HuH-7.5 (cell line): ENCODE data around the gene PPP1R12C.

Experiments used
- DNase-seq: peaks from one replicate; pipeline ENCODE4 v3.0.0; 2011; ENCODE audit warnings: low spot score

The PPP1R12C gene

DNA sequence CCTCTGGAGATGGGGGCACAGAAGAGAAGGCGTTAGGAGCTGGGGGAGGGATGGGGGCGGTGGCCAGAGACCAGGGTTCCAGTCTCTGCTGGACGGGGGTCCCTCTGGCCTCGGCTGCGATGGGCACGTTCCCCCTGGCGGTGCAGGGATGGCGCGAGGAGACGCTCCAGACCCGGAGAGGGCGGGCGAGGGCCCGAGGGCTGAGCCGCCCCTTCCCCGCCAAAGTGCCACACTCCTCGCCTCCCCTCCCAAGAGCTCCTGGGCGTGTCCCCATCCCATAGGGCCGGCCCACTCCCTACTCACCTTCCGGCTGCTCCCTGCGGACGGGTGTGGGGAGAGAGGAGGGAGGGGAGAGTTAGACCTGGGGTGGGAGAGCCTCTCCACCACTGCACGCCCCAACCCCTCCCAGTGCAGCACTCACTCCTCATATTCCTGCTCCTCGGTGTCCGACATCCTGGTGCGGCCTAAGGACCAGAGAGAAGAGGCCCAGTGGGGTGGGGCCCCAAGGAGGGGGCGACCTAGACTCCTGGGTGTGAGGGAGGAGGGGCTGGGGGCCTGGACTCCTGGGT lies 29.4 kb upstream of the PPP1R12C start:
- DNase-seq, result peak; percentile 61

DNA sequence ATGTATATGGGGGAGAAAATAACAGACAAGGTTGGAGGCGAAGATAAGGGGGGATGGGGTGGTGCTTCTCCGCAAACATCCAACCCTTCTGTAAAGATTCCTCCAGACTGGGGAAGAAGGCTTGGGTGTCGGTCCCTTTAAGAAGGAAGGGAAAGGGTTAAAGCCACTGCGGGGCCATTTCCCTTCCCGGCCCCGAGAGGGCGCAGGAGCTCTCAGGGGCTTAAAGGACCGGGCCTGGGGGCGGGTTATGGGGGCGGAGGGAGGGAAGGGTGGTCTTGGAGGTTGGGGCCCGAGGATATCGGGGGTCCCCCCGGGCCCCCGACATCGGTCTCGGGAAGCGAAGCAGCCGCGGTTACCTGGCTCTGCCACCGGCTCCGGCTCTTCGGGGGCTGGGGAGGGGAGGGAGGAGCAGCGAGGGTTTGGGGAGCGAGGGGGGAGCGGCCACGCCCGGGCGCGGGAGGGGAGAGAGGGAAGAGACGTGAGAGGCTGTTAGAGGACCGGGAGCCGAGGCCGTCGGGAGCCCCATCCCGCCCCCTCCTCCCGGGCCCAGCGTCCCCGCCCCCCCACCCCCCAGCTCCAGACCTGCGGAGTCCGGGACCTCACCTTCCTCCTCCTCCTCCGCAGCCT lies 28.8 kb upstream of the PPP1R12C start:
- peak; percentile 80 for DNase-seq

DNA sequence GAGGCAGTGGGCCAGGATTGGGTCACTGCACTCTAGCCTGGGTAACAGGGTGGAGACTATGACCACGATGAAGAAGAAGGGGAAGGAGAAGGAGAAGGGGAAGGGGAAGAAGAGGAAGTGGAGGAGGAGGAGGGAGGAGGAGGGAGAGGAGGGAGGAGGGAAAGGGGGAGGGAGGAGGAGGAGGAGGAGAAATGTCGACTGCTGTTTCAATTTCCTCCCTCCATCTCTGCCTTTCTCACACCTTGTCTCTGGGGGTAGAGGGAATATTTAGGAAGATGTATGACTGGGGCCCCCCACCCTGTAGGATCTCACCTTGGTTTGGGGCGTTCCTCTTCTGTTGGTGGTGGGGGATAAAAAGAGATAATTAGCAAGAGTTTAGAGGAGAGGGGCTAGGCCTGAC lies 27.8 kb upstream of the PPP1R12C start:
- DNase-seq, result no peak

DNA sequence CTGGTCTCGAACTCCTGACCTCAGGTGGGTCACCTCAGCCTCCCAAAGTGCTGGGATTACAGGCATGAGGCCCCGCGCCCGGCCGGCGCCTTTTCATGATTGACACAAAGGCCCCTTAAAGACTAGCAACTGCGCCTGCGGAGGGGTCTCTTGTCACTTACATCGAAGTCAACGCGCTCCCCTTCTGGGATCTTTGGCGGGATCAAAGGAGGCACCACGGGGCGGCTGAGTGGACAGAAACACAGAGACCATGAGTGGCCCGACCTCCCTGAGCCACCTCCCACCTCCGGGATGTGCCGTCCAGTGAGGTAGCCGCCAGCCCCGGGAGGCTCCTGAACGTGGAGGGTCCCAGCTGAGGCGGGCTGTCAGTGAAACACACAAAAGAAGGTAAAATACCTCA lies 24.3 kb upstream of the PPP1R12C start:
- peak; percentile 4 for DNase-seq

DNA sequence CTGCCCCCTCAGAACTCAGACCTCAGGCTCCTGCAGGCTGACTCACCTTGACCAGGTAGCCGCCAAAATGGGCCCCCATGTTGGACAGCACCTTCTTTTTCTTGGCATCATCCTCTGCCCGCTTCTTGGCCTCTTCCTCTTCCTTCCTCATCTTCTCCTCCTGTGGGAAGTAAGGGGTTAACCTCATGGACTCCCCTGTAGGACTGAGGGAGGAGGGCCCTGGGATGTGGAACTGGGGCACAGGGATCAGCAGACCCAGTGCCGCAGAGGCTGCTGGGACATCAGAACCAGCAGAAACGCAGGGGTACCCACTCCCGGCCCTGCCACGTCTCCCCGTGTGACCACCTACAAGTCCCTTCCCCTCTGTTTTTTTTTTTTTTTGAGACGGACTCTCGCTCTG lies 20.5 kb upstream of the PPP1R12C start:
- no peak for DNase-seq

DNA sequence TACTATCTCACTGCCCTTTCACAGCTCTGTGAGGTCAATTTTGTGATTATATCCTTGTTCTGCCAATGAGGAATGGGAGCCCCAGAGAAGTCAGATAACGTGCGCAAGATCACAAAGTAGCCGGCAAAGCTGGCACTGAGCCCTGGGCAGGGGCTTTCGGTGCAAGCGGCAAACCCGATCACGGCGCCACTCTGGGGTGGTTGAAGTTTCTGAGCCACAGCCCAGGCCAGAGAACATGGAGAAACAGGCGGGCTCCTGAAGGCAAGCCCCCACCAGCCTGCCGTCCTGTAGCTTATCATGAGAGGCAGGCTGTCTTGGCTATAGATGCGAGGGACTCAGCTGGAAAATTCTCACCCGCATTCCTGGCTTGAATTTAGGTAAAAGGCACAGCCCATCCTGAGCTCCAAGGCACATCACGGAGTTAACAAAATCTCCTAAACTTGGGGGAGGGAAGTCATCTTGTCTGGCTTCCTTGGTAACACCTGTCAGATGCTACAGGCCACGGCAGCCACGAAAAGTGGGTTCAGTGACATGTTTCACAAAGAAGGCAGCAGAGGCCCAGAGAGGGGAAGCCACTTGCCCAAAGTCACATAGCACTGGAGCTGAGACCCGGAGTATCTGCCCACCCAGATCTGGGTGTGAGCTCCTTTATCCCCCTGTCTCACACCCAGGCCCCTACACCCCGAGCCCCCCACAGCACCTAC lies 19.1 kb upstream of the PPP1R12C start:
- no peak for DNase-seq

DNA sequence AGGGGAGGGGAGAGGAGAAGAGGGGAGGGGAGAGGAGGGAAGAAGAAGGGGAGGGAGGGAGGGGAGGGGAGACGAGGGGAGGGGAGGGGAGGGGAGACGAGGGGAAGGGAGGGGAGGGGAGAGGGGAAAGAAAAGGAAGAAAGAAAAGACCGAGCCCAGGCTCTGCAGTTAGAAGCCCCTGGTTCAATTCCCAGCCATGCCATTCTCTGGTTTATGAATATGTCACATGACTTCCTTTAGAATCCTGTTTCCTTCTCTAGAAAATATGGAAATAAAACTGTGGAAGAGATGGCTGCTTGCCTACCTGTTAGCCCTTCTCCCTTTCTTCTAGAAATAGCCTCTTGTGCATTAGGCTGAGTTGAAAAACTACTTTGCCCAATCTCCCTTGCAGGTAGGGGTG lies 17.3 kb upstream of the PPP1R12C start:
- no peak for DNase-seq

DNA sequence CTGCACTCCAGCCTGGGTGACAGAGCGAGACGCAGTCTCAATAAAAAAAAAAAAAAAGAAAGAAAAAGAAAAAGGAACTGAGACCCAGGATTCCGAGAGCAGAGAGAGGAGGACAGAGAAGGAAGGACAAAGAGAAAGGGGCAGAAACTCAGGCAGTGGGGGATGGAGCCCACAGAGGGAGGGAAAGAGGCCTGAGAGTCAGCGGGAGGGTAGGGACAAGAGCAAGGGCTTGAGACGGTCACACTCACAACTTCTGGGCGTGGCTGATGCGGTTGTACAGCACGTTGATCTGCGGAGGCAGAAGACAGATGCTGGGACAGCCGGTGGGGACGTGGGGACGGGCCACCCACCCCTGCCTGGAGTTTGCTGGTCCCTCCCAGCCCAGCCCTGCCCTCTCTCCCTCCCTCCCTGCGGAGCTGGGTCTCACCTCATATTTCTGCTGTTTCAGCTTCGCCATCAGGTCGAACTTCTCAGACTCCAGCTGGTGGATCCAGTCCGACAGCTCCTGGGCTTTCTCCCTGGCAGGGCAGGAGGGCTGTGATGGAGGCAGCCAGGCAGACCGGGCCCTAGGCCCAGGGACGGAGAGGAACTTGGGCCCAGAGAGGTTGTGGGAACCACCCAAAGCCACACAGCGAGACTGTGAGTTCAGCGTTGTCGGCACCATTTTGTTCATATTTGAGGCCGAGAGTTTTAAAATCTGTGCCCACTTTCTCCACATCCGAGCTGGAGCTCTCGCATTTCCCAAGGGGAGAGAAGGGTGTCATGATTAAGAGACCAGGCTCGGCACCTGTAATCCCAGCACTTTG lies 16.4 kb upstream of the PPP1R12C start:
- DNase-seq, result no peak

DNA sequence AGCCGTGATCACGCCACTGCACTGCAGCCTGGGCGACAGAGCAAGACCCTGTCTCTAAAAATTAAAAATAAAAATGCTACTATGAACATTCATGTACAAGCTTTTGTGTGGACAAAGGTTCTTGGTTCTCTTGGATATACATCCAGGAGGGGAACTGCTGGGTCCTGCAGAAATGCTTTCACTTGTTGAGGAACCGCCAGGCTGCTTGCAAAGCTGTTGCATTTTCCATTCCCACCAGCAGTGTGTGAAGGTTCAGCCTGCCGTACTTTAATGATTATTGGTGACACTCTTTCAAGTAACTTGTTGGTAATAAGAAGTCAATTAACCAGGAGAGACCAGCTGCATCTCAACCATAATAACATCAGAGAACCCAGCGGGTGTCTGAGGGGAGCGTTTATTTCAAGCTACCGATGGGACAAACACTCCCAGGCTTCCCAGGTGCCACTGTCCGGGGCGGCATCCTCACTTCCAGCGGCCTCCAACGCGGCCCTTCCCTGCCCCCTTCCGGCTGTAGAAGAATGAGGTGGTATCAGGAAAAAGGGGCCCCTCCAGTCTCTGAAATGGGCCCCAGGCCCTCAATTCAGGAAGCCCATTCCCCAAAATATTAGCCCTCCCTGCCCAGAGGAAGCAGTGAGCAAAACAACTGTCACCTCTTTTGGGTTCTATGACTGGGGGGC lies 15.2 kb upstream of the PPP1R12C start:
- DNase-seq, result no peak

DNA sequence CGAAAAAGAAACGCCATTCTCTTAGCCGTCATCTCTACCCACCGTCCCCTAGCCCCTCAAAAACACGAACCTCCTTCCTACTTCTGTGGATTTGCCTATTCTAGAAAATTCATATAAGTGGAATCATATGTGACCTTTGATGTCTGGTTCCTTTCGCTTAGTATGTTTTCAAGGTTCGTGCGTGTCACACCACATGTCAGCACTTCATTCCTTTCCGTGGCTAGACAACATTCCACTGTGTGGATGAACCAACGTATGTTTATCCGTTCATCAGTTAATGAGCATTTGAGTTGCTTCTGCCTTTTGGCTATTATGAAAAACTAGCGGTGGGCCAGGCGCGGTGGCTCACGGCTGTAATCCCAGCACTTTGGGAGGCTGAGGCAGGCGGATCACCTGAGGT lies 14.0 kb upstream of the PPP1R12C start:
- no peak for DNase-seq

DNA sequence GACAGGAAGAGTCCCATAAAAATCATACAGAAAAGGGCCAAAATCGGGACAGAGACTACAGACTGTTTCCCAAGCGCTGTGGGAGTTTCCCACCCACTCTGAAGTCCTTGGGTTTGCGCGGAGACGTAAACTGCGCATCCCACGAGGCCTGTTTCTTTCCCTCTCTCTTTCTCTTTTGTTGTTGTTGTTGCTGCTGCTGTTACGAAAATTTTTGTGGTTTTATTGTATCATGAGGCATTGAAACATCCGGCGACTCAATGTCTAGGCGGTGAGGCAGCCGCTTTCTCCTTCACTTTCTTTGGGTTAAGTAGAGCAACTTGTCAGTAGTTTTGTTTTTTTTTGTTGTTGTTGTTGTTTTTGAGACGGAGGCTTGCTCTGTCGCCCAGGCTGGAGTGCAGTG lies 1.6 kb upstream of the PPP1R12C start:
- no peak for DNase-seq

DNA sequence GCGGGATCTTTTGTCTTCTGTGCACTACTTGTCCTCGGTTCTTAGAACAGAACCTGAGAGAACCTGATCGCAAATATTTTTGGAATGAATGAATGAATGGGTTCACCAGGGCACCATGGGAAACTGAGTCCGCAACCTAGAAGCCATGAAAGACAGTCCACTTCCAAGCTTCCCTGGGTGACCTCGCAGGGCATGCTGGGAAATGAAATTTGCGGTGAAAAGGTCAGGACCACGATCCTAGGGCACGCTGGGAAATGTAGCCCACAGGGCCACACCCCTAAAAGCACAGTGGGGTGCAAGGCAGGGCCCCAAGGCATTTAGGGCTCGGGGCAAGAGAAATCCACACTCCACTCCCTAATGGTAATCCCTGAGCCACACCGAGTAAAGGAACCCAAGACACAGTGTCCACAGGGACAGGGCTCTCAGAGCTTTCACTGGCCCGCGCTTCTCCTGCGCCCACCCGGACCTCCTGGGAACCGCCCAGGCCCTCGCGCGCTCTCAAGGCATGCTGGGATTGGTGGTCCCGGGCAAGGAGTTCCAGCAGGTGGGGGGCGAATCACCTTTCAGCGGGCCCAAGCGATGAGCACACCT lies 1.1 kb upstream of the PPP1R12C start:
- DNase-seq, result no peak

DNA sequence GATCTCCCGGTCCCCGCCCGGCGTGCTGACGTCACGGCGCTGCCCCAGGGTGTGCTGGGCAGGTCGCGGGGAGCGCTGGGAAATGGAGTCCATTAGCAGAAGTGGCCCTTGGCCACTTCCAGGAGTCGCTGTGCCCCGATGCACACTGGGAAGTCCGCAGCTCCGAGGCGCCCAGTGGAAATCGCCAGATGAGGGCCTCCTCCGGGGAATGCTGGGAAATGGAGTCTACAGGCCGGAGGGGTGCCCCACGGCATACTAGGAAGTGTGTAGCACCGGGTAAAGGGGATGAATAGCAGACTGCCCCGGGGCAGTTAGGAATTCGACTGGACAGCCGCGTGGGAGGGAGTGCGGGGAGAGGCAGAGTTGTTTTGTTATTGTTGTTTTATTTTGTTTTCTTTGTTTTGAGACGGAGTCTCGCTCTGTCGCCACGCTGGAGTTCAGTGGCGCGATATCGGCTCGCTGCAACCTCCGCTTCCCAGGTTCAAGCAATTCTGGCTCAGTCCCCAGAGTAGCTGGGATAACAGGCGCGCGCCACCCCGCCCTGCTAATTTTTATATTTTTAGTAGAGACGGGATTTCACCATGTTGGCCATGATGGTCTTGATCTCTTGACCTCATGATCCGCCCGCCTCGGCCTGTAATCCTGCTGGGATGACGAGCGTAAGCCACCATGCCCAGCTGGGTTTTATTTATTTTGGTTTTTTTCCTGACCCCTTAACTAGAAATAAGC lies 390 bp upstream of the PPP1R12C start:
- peak; percentile 99 for DNase-seq

DNA sequence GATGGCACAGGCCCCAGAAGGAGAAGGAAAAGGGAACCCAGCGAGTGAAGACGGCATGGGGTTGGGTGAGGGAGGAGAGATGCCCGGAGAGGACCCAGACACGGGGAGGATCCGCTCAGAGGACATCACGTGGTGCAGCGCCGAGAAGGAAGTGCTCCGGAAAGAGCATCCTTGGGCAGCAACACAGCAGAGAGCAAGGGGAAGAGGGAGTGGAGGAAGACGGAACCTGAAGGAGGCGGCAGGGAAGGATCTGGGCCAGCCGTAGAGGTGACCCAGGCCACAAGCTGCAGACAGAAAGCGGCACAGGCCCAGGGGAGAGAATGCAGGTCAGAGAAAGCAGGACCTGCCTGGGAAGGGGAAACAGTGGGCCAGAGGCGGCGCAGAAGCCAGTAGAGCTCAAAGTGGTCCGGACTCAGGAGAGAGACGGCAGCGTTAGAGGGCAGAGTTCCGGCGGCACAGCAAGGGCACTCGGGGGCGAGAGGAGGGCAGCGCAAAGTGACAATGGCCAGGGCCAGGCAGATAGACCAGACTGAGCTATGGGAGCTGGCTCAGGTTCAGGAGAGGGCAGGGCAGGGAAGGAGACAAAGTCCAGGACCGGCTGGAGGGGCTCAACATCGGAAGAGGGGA lies 1.1 kb downstream of the PPP1R12C start:
- DNase-seq, result no peak

DNA sequence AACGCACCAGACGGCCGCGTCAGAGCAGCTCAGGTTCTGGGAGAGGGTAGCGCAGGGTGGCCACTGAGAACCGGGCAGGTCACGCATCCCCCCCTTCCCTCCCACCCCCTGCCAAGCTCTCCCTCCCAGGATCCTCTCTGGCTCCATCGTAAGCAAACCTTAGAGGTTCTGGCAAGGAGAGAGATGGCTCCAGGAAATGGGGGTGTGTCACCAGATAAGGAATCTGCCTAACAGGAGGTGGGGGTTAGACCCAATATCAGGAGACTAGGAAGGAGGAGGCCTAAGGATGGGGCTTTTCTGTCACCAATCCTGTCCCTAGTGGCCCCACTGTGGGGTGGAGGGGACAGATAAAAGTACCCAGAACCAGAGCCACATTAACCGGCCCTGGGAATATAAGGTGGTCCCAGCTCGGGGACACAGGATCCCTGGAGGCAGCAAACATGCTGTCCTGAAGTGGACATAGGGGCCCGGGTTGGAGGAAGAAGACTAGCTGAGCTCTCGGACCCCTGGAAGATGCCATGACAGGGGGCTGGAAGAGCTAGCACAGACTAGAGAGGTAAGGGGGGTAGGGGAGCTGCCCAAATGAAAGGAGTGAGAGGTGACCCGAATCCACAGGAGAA lies 1.9 kb downstream of the PPP1R12C start:
- no peak for DNase-seq

DNA sequence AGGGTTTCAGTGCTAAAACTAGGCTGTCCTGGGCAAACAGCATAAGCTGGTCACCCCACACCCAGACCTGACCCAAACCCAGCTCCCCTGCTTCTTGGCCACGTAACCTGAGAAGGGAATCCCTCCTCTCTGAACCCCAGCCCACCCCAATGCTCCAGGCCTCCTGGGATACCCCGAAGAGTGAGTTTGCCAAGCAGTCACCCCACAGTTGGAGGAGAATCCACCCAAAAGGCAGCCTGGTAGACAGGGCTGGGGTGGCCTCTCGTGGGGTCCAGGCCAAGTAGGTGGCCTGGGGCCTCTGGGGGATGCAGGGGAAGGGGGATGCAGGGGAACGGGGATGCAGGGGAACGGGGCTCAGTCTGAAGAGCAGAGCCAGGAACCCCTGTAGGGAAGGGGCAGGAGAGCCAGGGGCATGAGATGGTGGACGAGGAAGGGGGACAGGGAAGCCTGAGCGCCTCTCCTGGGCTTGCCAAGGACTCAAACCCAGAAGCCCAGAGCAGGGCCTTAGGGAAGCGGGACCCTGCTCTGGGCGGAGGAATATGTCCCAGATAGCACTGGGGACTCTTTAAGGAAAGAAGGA lies 2.8 kb downstream of the PPP1R12C start:
- DNase-seq, result no peak

DNA sequence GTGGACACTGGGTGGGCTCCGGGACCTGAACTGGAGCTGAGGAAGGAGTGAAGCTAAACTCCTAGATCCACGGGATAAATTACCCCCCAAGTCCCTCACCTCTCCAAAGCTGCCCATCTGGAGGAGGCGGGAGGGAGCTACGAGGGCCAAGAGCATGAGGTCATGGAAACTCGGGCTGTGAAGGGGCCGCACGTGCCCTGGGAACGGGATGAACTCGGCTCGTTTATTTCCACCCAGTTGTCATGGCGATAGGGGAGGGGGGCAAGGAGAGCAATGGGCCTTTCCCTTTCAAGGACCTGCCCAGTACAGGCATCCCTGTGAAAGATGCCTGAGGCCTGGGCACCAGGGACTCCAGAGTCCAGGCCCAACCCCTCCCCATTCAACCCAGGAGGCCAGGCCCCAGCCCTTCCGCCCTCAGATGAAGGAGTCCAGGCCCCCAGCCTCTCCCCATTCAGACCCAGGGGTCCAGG lies 3.8 kb downstream of the PPP1R12C start:
- peak; percentile 35 for DNase-seq

DNA sequence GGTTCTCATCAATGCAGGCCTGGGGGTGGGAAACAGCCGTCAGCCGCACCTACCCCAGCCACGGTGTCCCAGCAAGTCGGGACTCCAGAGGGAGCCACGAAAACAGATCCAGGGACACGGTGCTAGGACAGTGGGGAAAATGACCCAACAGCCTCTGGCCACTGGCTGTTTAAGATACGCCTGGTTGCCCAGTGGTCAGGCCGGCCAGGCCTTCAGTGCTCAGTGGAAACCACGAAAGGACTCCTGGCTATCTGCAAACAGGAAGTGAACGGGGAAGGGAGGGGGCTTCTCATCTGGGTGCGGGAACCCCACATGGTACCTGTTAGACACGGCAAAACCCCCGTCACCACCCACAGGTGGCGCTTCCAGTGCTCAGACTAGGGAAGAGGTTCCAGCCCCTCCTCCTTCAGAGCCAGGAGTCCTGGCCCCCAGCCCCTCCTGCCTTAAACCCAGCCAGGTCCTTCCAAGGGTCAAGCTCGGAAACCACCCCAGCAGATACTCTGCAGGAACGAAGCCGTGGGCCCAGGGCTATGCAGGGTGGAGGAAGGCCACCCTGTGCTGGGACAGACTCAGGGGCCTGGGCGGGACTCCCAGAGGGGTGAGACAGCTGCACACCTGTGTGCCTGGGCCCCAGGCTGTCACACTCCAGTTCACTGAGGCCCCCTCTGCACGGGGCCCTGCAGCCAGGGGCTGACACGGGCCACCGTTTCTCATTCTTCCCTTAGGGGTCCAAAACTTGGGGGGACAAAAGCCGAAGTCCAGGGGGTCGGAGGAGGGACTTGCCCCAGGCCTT lies 4.5 kb downstream of the PPP1R12C start:
- DNase-seq, result peak; percentile 13

DNA sequence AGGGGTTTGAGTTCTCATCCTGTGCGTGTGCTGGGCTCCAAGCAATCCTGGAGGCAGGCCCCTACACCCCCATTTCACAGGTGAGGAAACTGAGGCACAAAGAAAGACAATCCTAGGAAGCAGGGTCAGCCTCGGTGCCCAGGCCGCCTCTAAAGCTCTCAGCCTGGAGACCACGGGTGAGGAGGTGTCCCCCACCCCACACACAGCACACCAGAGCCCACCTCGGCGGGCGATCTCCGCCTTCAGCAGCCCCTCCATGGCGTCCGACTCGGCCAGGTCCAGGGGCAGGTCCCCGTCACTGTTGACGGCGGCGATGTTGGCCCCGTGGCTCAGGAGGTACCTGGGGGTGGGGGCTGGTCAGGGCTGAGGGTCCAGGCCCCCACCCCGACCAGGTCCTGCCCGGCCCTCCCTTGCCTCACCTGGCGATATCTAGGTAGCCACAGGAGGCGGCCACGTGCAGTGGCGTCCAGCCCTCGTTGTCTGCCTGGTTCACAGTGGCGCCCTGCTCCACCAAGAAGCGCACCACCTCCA lies 5.1 kb downstream of the PPP1R12C start:
- no peak for DNase-seq
